Measurements from ENCODE around the gene TMEM141.
"Not testable (repeated sequence)": the region's sequence is repeated elsewhere in the genome, so short reads cannot be mapped to it uniquely, and the experiment has no call there.

The TMEM141 gene

GRCh38 chr9:136793086-136793946, 2.2 kb downstream of the TMEM141 start:
- in situ Hi-C loops (cut with MboI; ENCODE audit: low sequenced_read_pairs): no loop called here

- in situ Hi-C loops (cut with MboI; ENCODE audit: low sequenced_read_pairs): no loop called here
Measured at GRCh38 chr9:136794281-136794999, 3.3 kb downstream of the TMEM141 start.

- in situ Hi-C loops (cut with MboI; ENCODE audit: low sequenced_read_pairs): no loop called here
Measured at GRCh38 chr9:136795000-136795348, 3.8 kb downstream of the TMEM141 start.

- in situ Hi-C loops (cut with MboI; ENCODE audit: low sequenced_read_pairs): no loop called here
Measured at GRCh38 chr9:136796238-136796774, 5.2 kb downstream of the TMEM141 start, which contains the start of gene CCDC183. Gene CCDC183 (plus strand): TSS chr9:136796338. CDS start chr9:136796398, 60 bp downstream.

GRCh38 chr9:136796775-136797347, 5.7 kb downstream of the TMEM141 start:
- in situ Hi-C loops (cut with MboI; ENCODE audit: low sequenced_read_pairs): not testable (repeated sequence)

GRCh38 chr9:136798708-136799078, 7.5 kb downstream of the TMEM141 start:
- in situ Hi-C loops (cut with MboI; ENCODE audit: low sequenced_read_pairs): no loop called here

GRCh38 chr9:136799079-136799853, 8.1 kb downstream of the TMEM141 start:
- in situ Hi-C loops (cut with MboI; ENCODE audit: low sequenced_read_pairs): no loop called here

- in situ Hi-C loops (cut with MboI; ENCODE audit: low sequenced_read_pairs): no loop called here
Measured at GRCh38 chr9:136799854-136800657, 8.9 kb downstream of the TMEM141 start.

- in situ Hi-C loops (cut with MboI; ENCODE audit: low sequenced_read_pairs): no loop called here
Measured at GRCh38 chr9:136802321-136802720, 11.2 kb downstream of the TMEM141 start.

- in situ Hi-C loops (cut with MboI; ENCODE audit: low sequenced_read_pairs): not testable (repeated sequence)
Measured at GRCh38 chr9:136803009-136803550, 11.9 kb downstream of the TMEM141 start.

- in situ Hi-C loops (cut with MboI; ENCODE audit: low sequenced_read_pairs): no loop called here
Measured at GRCh38 chr9:136803551-136804508, 12.7 kb downstream of the TMEM141 start.

GRCh38 chr9:136804509-136805206, 13.5 kb downstream of the TMEM141 start:
- in situ Hi-C loops (cut with MboI; ENCODE audit: low sequenced_read_pairs): no loop called here

- in situ Hi-C loops (cut with MboI; ENCODE audit: low sequenced_read_pairs): no loop called here
Measured at GRCh38 chr9:136805207-136805740, 14.1 kb downstream of the TMEM141 start.

GRCh38 chr9:136806067-136806466, 14.9 kb downstream of the TMEM141 start:
- in situ Hi-C loops (cut with MboI; ENCODE audit: low sequenced_read_pairs): no loop called here

- in situ Hi-C loops (cut with MboI; ENCODE audit: low sequenced_read_pairs): no loop called here
Measured at GRCh38 chr9:136806631-136807201, 15.6 kb downstream of the TMEM141 start.

- in situ Hi-C loops (cut with MboI; ENCODE audit: low sequenced_read_pairs): no loop called here
Measured at GRCh38 chr9:136807281-136808074, 16.3 kb downstream of the TMEM141 start, which contains the start of gene RABL6. Gene RABL6 (plus strand): TSS chr9:136807948. CDS start chr9:136808197, 249 bp downstream.

Measured in hTERT RPE-1 (cell line).